Activated CD4-positive, alpha-beta T cell treated with anti-CD3 and anti-CD28 coated beads for 4 hours (primary cell): ENCODE measurements around the gene STKLD1.
"Not testable (repeated sequence)": the region's sequence is repeated elsewhere in the genome, so short reads cannot be mapped to it uniquely, and the experiment has no call there.

Experiments used
- DNase-seq, 2 donors: peaks; one replicate each; pipeline ENCODE4 v3.0.0-alpha.2; 2020

STKLD1 gene

DNA sequence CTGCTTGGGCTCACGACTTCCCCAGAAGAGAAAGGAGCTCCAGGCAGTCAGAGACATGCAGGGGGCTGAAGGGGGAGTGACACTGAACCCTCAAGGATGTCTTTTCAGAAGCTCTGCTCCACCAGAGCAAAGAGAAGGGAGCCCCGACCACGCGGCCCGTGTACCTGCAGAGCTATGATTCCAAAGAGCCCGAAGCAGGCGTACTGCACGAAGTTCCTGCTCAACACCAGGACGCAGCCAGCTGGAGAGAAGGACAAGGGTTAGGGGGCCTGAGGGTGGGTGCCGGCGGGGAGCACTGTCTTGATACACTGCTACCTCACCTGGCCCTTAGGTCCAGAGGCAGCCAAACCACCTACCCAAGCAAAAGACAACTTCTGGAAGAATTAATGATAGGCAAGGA lies 9.7 kb upstream of the STKLD1 start:
- no peak for DNase-seq

DNA sequence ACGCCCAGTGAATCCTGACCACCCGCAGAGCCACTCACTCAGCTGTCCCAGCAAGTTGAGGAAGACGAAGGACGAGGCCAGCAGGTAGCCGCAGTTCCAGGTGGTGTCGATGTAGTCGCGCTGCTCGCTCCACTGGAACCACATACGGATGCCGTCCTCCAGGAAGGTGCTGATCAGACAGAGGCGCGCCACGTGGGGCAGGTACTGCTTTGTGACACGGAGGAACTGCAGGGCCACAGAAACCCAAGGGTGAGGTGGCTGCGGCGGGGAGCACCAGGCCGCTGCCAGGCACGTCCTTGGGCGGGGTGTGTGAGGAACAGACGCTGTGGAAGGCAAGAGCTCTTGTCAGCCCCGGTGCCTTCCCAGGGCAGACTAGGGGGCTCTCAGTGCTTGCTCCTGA lies 8.9 kb upstream of the STKLD1 start:
- DNase-seq = no peak

DNA sequence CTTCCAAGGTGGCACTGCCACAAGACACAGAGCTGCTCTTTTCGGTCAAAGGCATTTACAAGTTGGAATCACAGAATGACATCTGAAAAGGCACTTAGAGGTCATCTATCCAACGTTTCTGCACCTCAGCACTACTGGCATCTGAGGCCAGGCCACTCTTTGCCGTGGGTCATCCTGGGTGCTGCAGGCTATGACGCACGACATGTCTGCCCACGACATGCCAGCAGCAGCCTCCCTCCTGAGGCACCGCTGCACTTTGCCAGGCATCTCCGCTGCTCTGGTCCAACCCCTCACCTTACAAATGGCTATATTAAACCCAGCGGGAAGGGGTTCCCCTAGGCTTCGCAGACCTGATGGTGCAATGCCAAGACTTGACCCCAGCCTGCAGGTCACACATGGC lies 8.4 kb upstream of the STKLD1 start:
- no peak for DNase-seq

DNA sequence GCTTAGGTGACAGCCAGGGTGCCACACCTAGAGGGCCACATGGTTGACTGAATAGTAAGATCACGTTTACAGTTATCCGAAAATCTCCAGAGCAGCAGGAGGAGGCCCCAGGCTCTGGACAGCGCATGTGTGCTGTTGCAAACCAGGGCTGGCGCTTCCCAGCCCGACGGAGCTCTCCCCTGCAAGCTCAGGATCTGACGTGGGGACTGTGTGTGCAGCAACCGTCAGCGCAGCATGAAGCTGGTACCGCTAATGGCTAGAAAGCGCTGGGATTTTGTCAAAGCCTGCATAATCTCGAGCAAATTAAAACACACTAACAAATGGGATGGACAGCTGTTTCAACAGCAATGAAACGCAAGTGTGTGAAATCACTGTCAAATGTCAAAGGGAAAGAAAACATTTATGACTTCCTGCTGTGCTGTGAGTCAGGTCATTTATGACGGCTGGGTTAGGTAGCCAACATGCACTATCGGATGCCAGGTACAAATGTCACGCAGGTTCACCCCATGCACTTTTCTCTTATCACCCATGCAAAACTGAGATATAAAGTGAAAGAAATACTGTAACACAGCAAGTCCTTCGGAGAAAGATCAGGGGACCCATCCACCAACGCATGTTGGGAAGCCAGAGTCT lies 7.8 kb upstream of the STKLD1 start:
- no peak for DNase-seq

DNA sequence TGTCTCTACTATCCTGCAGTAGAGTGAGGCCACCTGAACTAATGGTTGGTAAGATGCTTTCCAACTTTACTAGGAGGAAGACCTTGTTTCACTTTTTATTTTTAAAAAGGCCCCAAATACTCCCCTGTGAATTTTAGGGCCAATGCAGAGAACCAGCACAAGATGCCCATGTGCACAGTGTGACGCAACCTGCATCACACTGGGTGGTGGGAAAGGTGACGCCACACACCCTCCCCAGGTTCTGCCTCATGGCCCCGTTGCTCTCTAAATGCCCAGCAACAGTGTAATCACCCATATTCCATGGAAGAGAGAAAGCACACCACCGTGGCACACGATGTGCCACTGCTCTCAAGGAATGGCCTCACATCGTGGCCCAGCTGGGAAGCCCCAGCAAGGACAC lies 6.7 kb upstream of the STKLD1 start:
- no peak for DNase-seq

DNA sequence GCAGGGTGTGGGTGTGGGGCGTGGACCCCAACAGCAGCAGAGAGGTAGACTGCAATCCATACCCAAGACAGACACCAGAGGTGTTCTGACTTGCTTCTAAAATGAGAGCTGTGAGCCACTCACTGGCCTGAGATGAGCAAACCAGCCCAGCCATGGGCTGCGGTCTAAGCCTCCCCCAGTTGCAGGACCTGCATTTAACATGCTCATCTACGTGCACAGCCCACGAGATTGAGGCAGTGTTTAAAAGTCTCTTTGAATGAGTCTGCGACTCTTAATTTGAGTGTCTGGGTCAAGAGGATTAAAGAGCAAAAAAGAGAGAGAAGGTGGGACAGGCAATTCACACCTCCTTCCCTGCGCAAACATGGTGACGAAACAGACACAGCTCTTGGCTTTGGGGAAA lies 6.2 kb upstream of the STKLD1 start:
- no peak for DNase-seq

DNA sequence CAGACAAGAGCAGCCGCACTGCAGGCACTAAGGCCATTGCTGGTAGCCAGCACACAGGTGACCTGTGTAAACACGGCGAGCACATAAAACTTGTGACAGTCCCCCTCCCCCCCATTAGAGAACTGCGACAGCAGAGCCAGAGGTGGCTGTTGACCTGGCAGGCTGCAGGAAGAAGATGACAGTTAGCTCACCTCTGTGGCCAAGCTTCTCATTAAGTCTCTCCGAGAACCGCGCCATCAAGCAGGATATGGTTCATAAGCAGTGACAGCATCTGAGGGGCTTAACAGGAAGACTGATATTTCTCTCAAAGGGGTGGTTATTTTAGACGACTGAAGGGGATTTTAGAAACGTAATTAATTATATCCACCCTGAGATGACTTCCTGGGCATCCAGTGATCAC lies 5.5 kb upstream of the STKLD1 start:
- DNase-seq = peak; percentile 31 to 39

DNA sequence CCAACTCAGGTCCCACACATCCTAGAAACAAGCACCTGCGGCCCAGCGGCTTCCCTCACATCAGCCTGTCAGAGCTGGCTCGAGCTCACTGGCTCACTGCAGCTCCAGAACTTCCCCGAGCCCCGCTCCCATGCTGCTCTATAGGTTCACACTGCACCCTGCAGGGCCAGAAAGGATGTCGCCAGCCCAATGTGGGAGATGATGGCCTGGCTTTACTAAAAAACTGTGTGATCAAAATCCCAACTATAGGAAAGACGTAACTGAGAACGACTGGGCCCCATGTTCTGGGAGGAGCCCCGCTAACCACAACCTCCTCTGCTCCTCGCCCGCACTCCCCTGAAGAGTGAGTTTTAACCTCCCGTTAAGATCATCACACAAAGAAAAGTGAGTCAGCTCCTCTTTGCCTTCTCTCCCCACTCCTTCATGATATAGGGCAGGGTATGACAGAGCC lies 4.9 kb upstream of the STKLD1 start:
- peak; percentile 70 to 73 for DNase-seq

DNA sequence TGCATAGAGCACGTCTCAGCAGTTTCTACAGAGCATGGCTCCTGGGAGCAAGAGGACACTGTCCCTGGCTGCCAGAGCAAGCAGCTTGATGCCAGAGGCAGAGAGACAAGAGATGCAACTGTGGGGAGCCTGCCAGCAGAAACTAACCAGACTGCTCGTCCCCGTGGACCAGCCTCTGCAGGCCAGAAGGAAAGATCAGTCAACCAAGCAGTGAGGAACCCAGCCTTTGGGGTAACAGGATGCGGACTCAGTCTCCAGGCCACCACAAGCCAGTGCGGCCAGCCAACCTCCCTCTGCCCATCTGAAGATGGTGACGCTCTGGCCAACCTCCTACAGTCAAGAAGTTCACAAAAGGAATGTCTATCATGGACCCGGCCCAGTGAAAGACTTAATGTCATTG lies 4.0 kb upstream of the STKLD1 start:
- DNase-seq = no peak

DNA sequence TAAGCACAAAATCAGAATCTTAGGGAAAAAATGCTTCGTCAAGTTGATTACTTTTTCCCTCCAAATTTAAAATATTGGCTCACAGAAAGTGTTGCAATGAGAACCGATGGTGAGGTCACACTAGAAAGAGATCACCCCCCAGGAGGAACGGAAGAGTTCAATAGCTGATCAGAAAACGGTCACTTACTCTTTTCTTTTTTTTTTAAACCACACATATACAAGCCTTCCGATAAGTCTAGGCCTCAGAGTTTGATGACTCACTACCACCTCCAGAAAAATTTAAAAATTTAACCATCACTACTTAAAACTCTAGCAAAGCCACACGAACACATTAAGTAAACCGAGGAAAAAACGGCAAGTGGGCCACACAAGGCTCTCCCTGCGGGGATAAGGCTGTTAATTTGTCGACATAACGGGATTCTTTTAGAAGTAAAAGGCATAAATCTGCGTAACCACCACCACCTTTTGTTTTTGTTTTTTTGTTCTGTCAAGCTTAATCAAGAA lies 1.5 kb upstream of the STKLD1 start:
- DNase-seq = no peak

DNA sequence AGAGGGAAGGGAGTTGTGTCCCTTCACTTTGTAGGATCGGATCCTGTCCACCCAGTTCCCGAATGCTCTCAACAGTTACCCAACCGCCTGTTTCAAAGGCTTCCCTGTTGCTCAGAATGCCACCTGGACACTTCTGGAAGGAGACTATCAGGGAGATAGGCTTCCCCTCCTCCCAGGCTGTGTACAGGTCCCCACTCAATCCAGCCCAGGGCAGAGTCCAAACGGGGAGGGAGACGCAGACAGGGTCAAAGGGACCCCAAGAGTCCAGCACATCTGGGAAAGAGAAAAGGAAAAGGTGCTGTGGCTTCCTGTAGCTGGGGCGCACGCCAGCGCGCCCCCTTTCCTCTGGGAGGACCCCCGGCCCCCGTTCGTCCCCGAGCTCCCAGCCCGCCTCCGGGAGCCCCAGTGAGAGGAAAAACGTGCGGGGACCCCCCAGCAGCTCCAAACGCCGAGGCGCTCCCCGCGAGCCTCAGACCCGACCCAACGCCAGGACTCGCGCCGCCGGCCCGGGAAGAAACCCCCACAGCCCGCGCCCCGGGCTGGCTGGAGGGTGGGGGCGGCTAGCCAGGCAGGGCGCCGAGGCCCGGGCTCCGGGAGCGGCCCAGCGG lies 946 bp upstream of the STKLD1 start:
- DNase-seq = no peak

DNA sequence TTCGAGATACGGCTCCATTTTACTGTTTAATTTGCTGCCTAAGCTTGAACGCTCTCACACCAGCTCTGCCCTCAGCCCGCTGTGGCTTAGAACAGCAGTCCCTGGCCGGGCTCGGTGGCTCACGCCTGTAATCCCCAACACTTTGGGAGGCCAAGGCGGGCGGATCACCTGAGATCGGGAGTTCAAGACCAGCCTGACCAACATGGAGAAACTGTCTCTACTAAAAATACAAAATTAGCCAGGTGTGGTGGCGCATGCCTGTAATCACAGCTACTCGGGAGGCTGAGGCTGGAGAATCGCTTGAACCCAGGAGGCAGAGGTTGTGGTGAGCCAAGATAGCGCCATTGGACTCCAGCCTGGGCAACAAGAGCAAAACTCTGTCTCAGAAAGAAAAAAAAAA lies 1.1 kb downstream of the STKLD1 start:
- DNase-seq = not testable (repeated sequence)

DNA sequence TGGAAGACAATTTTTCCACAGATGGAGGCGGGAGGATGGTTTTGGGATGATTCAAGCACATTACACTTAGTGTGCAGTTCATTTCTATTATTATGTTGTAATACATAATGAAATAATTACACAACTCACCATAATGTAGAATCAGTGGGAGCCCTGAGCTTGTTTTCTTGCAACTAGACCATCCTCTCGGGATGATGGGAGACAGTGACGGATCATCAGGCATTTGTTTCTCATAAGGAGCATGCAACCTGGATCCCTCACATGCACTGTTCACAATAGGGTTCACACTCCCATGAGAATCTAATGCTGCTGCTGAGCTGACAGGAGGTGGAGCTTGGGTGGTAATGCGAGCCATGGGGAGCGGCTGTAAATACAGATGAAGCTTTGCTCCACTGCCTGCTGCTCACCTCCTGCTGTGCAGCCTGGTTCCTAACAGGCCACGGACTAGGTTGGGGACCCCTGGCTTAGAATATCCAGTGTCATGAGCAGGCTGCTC lies 1.6 kb downstream of the STKLD1 start:
- no peak for DNase-seq

DNA sequence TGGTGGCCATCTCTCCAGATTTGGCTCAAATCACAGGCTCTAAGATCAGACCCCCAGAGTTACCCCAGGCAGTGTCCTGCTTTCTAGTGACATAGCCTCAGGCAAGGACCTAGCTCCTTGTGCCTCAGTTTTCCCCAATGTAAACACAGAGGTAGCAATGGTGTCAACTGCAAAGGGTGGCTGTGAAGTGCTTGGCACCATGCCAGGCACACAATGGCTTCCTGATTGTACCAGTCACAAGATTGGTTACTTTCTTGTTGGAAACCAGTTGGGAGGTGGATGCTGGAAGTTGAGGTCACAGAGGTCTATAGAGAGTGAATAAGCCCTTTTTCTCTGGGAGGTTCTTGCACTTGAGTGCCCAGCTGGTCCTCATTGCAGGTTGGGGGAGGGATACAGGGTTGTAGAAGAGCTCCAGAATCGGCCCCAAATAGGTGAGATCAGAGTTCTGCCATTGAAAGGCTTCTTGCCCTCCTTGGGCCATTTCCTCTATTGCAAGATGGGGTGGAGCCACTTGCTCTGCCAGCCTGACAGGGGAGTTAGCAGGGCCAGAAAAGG lies 2.3 kb downstream of the STKLD1 start:
- DNase-seq = no peak

DNA sequence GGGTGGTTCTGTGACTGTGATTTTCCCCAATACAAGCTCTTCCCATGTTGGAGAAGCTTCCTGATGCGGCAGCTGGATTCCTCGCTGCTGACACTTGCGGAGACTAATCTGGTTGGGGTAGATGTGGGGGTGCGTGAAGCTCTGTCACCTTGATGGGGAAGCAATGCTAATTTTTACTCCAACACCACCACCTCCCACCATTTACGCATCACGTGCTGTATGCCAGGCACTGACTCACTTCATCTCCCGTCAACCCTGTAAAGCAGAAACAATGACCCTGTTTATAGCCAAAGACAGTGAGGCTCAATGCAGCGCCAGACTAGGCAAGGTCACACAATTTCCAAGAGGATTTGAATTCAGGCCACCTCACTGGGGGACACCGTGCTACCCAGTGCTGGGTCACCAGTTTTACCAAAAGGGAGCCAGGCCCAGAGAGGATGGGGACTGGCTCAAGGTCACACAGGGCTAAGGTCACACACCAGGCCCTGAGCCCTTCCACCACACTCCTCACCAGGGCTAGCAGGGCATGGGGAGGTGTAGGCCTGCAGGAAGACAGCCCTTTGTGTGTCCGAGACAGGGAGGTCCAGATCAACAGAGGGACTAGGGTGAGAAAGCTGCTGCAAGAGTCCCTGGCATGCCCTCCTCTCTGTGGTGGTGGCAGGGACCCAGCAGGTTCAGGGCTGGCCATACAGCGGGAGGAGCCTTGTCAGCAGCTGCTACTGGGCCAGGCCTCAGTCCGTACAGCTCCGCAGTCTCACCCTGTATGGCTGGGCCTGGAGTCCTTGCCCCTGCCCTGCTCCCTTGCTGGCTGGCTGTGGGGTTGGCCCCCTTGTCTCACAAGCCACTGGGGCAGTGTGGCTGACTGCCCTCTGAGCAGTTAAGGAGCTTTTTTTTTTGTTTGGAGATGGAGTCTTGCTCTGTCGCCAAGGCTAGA lies 3.3 kb downstream of the STKLD1 start:
- no peak for DNase-seq

DNA sequence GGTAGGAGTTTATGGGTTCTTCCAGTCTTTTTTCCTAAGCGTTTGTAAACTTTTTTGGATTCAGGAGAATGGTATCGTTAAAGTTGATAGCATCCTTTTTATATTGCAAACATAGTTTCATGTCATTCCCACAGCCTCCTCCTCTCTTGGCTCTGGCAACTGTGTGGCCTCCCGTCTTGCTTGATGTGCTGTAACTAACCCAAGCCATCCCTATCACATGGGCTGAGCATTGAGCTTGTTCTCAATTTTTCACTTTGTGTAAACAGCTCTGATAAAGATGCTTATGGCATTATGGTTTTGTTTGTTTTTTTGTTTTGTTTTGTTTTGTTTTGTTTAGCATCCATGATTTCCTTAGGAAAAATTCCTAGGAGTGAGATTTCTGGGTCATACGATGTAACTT lies 4.6 kb downstream of the STKLD1 start:
- DNase-seq = no peak

DNA sequence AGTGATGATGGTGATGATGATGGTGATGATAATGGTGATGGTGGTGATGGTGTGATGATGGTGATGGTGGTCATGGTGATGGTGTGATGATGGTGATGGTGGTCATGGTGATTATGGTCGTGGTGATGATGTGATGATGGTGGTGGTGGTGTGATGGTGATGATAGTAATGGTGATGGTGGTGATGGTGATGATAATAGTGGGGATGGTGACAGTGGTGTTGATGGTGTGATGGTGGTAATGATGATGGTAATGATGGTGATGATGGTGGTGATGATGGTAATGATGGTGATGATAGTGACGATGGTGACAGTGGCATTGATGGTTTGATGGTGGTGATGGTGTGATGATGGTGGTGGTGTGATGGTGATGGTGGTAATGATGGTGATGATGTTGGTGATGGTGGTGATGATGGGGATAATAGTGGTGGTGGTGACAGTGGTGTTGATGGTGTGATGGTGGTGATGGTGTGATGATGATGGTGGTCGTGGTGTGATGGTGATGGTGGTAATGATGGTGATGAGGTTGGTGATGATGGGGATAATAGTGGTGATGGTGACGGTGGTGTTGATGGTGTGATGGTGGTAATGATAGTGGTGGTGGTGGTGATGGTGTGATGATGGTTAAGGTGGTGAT lies 6.5 kb downstream of the STKLD1 start:
- no peak for DNase-seq

DNA sequence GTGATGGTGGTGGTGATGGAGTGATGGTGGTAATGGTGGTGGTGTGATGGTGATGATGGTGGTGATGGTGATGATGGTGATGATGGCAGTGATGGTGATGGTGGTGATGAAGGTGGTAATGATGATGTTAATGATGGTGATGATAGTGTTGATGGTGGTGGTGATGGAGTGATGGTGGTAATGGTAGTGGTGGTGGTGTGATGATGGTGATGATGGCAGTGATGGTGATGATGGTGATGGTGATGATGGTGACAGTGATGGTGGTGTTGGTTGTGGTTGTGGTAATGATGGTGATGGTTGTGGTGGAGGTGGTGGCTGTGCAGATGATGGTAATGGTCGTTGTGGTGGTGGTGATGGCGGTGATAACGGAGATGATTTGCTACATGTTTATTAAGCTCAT lies 7.3 kb downstream of the STKLD1 start:
- no peak for DNase-seq

DNA sequence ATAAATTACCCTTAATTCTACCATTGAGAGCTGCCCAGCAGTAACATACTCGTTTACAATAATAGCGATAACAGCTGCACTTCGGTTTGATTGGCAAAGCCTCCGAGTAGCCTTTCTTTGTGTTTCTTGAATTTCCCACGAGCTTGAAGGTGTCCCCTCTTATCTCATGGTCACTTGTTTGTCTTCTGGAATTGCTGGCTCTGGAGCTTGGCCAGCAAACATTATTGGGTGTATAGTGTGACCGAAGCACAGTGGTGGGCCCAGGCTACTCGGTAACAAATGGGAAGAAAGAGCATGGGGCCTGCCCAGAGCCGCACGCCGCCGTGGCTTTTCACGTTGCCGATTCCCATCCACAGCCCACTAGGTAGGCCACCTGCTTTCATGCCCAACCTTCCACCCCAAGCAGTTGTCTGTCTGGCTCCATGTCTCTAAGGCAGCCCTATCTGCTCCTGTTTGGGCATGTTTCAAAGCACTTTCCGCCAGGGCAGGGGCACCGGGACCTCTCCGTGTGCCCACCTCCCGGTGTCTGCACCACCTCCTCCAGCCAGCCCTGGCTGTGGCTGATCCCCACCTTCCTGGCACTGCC lies 8.7 kb downstream of the STKLD1 start:
- DNase-seq = no peak

DNA sequence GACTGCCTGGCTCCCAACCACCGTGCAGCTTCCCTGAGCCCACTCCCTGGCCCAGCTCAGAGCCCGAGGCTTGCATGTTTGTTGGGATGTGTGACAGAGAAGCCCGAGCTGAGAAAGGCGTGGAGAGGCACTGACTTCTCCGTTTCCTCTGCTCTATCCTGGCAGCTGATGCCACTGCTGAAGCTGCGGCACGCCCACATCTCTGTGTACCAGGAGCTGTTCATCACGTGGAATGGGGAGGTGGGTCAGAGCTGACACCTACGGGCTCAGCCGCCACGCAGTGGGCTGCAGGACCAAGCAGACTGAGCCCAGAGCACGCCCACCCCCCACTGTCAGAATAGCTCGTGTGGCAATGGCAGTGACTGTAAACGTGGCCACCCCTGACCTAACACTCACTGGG lies 9.3 kb downstream of the STKLD1 start:
- DNase-seq = no peak

DNA sequence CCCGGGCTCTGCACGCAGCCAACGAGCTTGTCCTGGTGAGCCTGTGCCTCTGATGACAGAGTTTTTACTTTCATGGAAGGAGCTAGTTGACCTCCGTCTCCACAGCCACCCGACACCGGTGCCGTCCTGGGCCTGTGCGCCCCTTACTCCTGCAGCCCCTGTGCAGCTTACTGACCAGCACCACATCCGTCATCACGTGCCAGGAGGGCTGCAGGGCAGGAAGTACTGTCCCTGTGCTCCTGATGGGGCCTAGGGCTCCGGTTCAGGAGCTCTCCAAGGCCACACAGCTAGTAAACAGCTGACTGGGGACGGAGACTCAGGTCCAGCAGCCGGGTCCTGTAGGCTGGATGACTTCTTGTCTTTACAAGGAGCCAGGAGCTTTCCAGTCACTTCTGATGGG lies 10.2 kb downstream of the STKLD1 start:
- DNase-seq = no peak

DNA sequence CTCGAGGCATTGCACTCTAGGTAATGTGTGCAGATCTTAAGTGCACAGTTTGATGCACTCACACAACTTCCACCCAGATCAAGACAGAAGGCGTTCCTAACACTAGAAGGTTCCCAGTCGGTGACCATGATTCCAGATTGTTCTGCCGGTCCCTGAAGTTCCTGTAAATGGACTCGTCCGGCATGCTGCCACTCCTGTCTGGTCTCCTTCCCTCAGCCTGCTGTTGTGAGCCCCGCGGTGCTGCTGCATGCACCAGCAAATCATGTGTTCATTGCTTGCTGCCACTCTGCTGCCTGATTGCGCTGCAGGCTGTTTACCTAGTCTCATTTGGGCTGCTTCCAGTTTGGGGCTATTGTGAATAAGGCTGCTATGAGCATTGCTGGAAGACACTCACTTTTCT lies 11.5 kb downstream of the STKLD1 start:
- DNase-seq = no peak
